ENCODE results near the gene NTN1. TPM values are rescaled to one million over a fixed set of nuclear protein-coding genes. Genes with fewer than 3 reads are reported as not detected.

NTN1 gene
- total RNA-seq, 5 donors from 2014 or later (not counting 1 experiment from before 2014, with no cell fraction given): 0.07 to 0.15 (median 0.12) TPM; not detected in 1

DNA sequence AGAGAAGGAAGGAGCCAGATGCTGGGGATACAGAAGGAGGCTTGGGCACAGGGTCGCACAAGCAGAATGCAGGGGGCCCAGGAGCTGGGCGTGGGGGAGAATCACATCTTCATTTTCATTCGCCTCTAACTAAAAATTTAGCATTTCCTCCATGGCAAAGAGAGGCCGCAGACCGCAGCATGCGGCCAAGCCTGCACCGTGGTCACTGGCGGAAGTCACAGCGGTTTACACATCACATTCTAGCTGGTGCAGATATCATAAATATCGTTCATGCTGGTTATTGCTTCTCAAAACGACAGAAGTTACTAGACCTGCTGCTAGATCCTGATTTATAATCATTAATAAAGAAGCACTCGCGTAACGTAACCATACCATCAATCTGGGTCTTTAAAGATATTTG, 162.0 kb downstream of the NTN1 start:
- H3K27me3 ChIP-seq (replicated peaks in 1 of 2; ENCODE audit: control insufficient read depth in 2 of 2, extremely low read depth in 1 of 2, insufficient read depth in 2 of 2, low read length in 1 of 2): peaks cover 0 to 72% of the 10 kb centered on the region in 2 experiments
- DNase-seq (peak in 5 of 35 experiments; percentile 3 to 22 (median 7)), ATAC-seq (replicated peaks in 1 of 4) (no peak)
- 79% methylated on average over 8 of the region's 14 CpGs for WGBS (ENCODE audit: insufficient coverage)
- no peaks in the 10 kb centered on the region for H3K9me3 ChIP-seq
- H3K9me3 Mint-ChIP-seq: no peaks in the 10 kb centered on the region
- peaks cover 7 to 30% of the 10 kb centered on the region in 2 donors for H3K27me3 Mint-ChIP-seq
- no peak overlapping the region for H3K27ac Mint-ChIP-seq
- peaks cover 0 to 15% of the 10 kb centered on the region in 2 experiments for H3K4me1 ChIP-seq (ENCODE audit: control insufficient read depth in 1 of 2, extremely low read depth in 1 of 2, insufficient read depth in 2 of 2, low read length in 2 of 2)
- ChIA-PET POLR2A (no interaction called here), CTCF (no interaction called here)
- H3K4me3 Mint-ChIP-seq: no peak overlapping the region
- no peak overlapping the region for H3K4me3 ChIP-seq (ENCODE audit: control insufficient read depth in 1 of 2, extremely low read depth in 1 of 2, low read length in 1 of 2)
- H3K27ac ChIP-seq (ENCODE audit: low read length): no peak overlapping the region
- H3K36me3 Mint-ChIP-seq: no peaks in the 10 kb centered on the region
- no peaks in the 10 kb centered on the region for H3K36me3 ChIP-seq (ENCODE audit: control insufficient read depth in 2 of 2, extremely low read depth in 1 of 2, insufficient read depth in 1 of 2, low read length in 1 of 2)
- peaks cover 0 to 2% (median 0%) of the 10 kb centered on the region in 3 donors for H3K4me1 Mint-ChIP-seq

DNA sequence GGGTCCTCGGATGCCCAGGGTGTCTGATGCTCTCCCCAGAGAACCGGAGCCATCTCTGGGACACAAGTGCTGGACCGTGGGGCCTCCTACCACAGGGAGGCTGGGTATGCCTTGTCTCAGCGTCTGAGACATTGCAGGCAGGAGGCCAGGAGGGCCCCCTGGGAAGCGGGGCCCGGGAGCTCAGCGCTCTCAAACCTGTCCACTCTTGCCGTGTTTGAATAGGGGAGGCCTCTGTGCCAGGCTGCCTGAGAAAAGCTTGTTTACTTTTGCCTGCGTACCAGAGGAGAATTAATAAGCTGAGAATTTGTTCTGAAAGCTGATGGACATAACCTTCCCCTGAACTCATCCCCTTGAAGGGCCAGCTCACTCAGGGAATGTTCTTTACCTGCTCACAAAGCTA, 163.8 kb downstream of the NTN1 start:
- CTCF ChIA-PET: no interaction called here
- no peak for DNase-seq
- Histone ChIP-seq H3K9me3 (no peaks in the 10 kb centered on the region), H3K36me3 (ENCODE audit: control insufficient read depth in 2 of 2, extremely low read depth in 1 of 2, insufficient read depth in 1 of 2, low read length in 1 of 2) (no peaks in the 10 kb centered on the region), H3K27ac (ENCODE audit: low read length) (no peak overlapping the region), H3K27me3 (replicated peaks in 1 of 2; ENCODE audit: control insufficient read depth in 2 of 2, extremely low read depth in 1 of 2, insufficient read depth in 2 of 2, low read length in 1 of 2) (peaks cover 0 to 68% of the 10 kb centered on the region in 2 experiments), H3K4me1 (ENCODE audit: control insufficient read depth in 1 of 2, extremely low read depth in 1 of 2, insufficient read depth in 2 of 2, low read length in 2 of 2) (peaks cover 0 to 15% of the 10 kb centered on the region in 2 experiments), H3K4me3 (ENCODE audit: control insufficient read depth in 1 of 2, extremely low read depth in 1 of 2, low read length in 1 of 2) (no peak overlapping the region)
- no peak for ATAC-seq (replicated peaks in 1 of 4)
- H3K36me3 Mint-ChIP-seq: no peaks in the 10 kb centered on the region
- H3K9me3 Mint-ChIP-seq: no peaks in the 10 kb centered on the region
- 45% methylated on average over 4 of the region's 9 CpGs for WGBS (ENCODE audit: insufficient coverage)
- peaks cover 7 to 30% of the 10 kb centered on the region in 2 donors for H3K27me3 Mint-ChIP-seq
- H3K4me3 Mint-ChIP-seq: no peak overlapping the region
- POLR2A ChIA-PET: no interaction called here
- H3K4me1 Mint-ChIP-seq: peaks cover 0 to 2% (median 0%) of the 10 kb centered on the region in 3 donors
- no peak overlapping the region for H3K27ac Mint-ChIP-seq

GRCh38 chr17:9185688-9186284, 164.5 kb downstream of the NTN1 start:
- no peaks in the 10 kb centered on the region for H3K36me3 ChIP-seq (ENCODE audit: control insufficient read depth in 2 of 2, extremely low read depth in 1 of 2, insufficient read depth in 1 of 2, low read length in 1 of 2)
- H3K27ac Mint-ChIP-seq: no peak overlapping the region
- ATAC-seq (replicated peaks in 1 of 4): no peak
- peaks cover 0 to 2% (median 0%) of the 10 kb centered on the region in 3 donors for H3K4me1 Mint-ChIP-seq
- H3K27ac ChIP-seq (ENCODE audit: low read length): no peak overlapping the region
- peaks cover 0 to 62% of the 10 kb centered on the region in 2 experiments for H3K27me3 ChIP-seq (replicated peaks in 1 of 2; ENCODE audit: control insufficient read depth in 2 of 2, extremely low read depth in 1 of 2, insufficient read depth in 2 of 2, low read length in 1 of 2)
- no peaks in the 10 kb centered on the region for H3K36me3 Mint-ChIP-seq
- peaks cover 0 to 15% of the 10 kb centered on the region in 2 experiments for H3K4me1 ChIP-seq (ENCODE audit: control insufficient read depth in 1 of 2, extremely low read depth in 1 of 2, insufficient read depth in 2 of 2, low read length in 2 of 2)
- no peak overlapping the region for H3K4me3 ChIP-seq (ENCODE audit: control insufficient read depth in 1 of 2, extremely low read depth in 1 of 2, low read length in 1 of 2)
- no peak overlapping the region for H3K4me3 Mint-ChIP-seq
- DNase-seq: no peak
- ChIA-PET POLR2A (no interaction called here), CTCF (no interaction called here)
- no peaks in the 10 kb centered on the region for H3K9me3 Mint-ChIP-seq
- no peaks in the 10 kb centered on the region for H3K9me3 ChIP-seq
- peaks cover 7 to 30% of the 10 kb centered on the region in 2 donors for H3K27me3 Mint-ChIP-seq
- 75% methylated on average over 1 of the region's 4 CpGs for WGBS (ENCODE audit: insufficient coverage)

DNA sequence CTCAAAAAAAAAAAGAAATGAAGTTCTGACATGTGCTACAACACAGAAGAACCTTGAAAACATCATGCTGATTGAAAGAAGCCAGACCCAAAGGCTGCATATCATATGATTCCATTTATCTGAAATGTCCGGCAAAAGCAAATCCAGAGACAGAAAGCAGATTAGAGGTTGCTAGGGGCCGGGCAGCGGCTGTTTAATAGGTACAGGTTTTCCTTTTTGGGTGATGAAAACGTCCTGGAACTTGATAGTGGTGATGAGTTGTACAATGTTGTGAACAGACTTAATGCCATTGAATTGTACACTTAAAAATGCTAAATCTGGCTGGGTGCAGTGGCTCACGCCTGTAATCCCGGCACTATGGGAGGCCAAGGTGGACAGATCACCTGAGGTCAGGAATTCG, 166.5 kb downstream of the NTN1 start:
- no peak overlapping the region for H3K4me3 Mint-ChIP-seq
- ChIA-PET POLR2A (no interaction called here), CTCF (no interaction called here)
- no peaks in the 10 kb centered on the region for H3K36me3 ChIP-seq (ENCODE audit: control insufficient read depth in 2 of 2, extremely low read depth in 1 of 2, insufficient read depth in 1 of 2, low read length in 1 of 2)
- H3K4me1 Mint-ChIP-seq: peaks cover 0 to 2% (median 0%) of the 10 kb centered on the region in 3 donors
- 84% methylated on average over 4 of the region's 7 CpGs for WGBS (ENCODE audit: insufficient coverage)
- peaks cover 0 to 15% of the 10 kb centered on the region in 2 experiments for H3K4me1 ChIP-seq (ENCODE audit: control insufficient read depth in 1 of 2, extremely low read depth in 1 of 2, insufficient read depth in 2 of 2, low read length in 2 of 2)
- no peak for ATAC-seq (replicated peaks in 1 of 4)
- no peaks in the 10 kb centered on the region for H3K9me3 Mint-ChIP-seq
- H3K27ac Mint-ChIP-seq: no peak overlapping the region
- DNase-seq: no peak
- H3K27me3 Mint-ChIP-seq: peaks cover 7 to 30% of the 10 kb centered on the region in 2 donors
- no peak overlapping the region for H3K4me3 ChIP-seq (ENCODE audit: control insufficient read depth in 1 of 2, extremely low read depth in 1 of 2, low read length in 1 of 2)
- peaks cover 0 to 43% of the 10 kb centered on the region in 2 experiments for H3K27me3 ChIP-seq (replicated peaks in 1 of 2; ENCODE audit: control insufficient read depth in 2 of 2, extremely low read depth in 1 of 2, insufficient read depth in 2 of 2, low read length in 1 of 2)
- H3K27ac ChIP-seq (ENCODE audit: low read length): no peak overlapping the region
- no peaks in the 10 kb centered on the region for H3K9me3 ChIP-seq
- no peaks in the 10 kb centered on the region for H3K36me3 Mint-ChIP-seq

DNA sequence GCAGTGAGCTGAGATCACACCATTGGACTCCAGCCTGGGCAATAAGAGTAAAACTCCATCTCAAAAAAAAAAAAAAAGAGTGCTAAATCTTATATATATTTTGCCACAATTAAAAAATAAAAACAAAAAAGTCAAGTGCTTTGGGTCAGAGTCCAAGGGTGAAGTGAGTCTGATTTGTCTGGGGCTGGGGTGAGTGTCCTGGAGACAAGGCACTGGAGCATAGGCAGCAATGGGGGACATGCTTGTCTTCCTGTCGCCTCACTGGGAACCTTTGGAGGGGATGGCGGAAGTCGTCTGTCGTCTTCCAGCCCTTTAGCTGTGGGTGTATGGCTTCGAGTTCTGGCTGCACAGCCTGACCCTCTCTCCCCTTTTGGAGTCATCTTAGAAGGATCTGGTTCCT, 167.1 kb downstream of the NTN1 start:
- 50% methylated on average over 2 of the region's 5 CpGs for WGBS (ENCODE audit: insufficient coverage)
- Mint-ChIP-seq H3K4me3 (no peak overlapping the region), H3K27me3 (peaks cover 7 to 25% of the 10 kb centered on the region in 2 donors), H3K9me3 (no peaks in the 10 kb centered on the region), H3K4me1 (peaks cover 0 to under 1% (median 0%) of the 10 kb centered on the region in 3 donors), H3K36me3 (no peaks in the 10 kb centered on the region), H3K27ac (no peak overlapping the region)
- Histone ChIP-seq H3K4me3 (ENCODE audit: control insufficient read depth in 1 of 2, extremely low read depth in 1 of 2, low read length in 1 of 2) (no peak overlapping the region), H3K27me3 (replicated peaks in 1 of 2; ENCODE audit: control insufficient read depth in 2 of 2, extremely low read depth in 1 of 2, insufficient read depth in 2 of 2, low read length in 1 of 2) (peaks cover 0 to 39% of the 10 kb centered on the region in 2 experiments), H3K36me3 (ENCODE audit: control insufficient read depth in 2 of 2, extremely low read depth in 1 of 2, insufficient read depth in 1 of 2, low read length in 1 of 2) (no peaks in the 10 kb centered on the region), H3K9me3 (no peaks in the 10 kb centered on the region), H3K4me1 (ENCODE audit: control insufficient read depth in 1 of 2, extremely low read depth in 1 of 2, insufficient read depth in 2 of 2, low read length in 2 of 2) (peaks cover 0 to 11% of the 10 kb centered on the region in 2 experiments), H3K27ac (ENCODE audit: low read length) (no peak overlapping the region)
- ChIA-PET CTCF (no interaction called here), POLR2A (no interaction called here)
- ATAC-seq (replicated peaks in 1 of 4) (no peak), DNase-seq (no peak)

DNA sequence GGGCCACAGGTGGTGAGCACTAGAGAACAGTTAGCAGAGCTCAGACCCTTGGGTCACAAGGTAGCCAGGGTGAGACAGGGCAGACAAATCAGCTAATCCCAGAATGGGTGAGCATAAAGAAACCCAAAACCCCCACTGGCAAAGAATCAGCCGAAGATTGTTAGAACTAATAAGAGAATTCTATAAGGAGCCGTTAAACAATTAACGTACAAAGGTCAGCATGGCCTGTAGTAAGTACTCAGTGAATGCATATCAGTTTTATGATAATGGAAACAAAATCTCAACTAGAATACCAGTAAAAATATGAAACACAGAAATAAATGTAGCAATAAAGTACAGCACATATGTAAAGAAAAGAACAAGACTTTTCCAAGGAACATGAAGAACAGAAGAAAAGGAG, 168.6 kb downstream of the NTN1 start:
- no peak for DNase-seq
- no peaks in the 10 kb centered on the region for H3K36me3 ChIP-seq (ENCODE audit: control insufficient read depth in 2 of 2, extremely low read depth in 1 of 2, insufficient read depth in 1 of 2, low read length in 1 of 2)
- Mint-ChIP-seq H3K4me3 (no peak overlapping the region), H3K27me3 (peaks cover 7 to 18% of the 10 kb centered on the region in 2 donors), H3K4me1 (no peaks in the 10 kb centered on the region), H3K36me3 (no peaks in the 10 kb centered on the region), H3K9me3 (no peaks in the 10 kb centered on the region), H3K27ac (no peak overlapping the region)
- ChIA-PET CTCF (no interaction called here), POLR2A (no interaction called here)
- H3K4me3 ChIP-seq (ENCODE audit: control insufficient read depth in 1 of 2, extremely low read depth in 1 of 2, low read length in 1 of 2): no peak overlapping the region
- no peak for ATAC-seq (replicated peaks in 1 of 4)
- H3K9me3 ChIP-seq: no peaks in the 10 kb centered on the region
- no peak overlapping the region for H3K27ac ChIP-seq (ENCODE audit: low read length)
- H3K4me1 ChIP-seq (ENCODE audit: control insufficient read depth in 1 of 2, extremely low read depth in 1 of 2, insufficient read depth in 2 of 2, low read length in 2 of 2): peaks cover 0 to 2% of the 10 kb centered on the region in 2 experiments
- no CpG with 5 or more reads among the region's 3 CpGs for WGBS (ENCODE audit: insufficient coverage)
- H3K27me3 ChIP-seq (replicated peaks in 1 of 2; ENCODE audit: control insufficient read depth in 2 of 2, extremely low read depth in 1 of 2, insufficient read depth in 2 of 2, low read length in 1 of 2): peaks cover 0 to 35% of the 10 kb centered on the region in 2 experiments

Data from T-cell (primary cell).